ENCODE data around the gene GFPT1.

GFPT1 gene

GRCh38 chr2:69307579-69308064 is 79.4 kb downstream of the GFPT1 start:
- no peak for DNase-seq
- TF ChIP-seq CTCF (IDR thresholded peaks at IDR 0.05; ENCODE audit: low read depth, low read length) = no peak
- H3K9me3 ChIP-seq = no peaks in the 10 kb centered on the region
- peaks cover 6% of the 10 kb centered on the region; the same call in 1 of the 2 replicates for H3K27me3 ChIP-seq
- H3K36me3 ChIP-seq = no peaks in the 10 kb centered on the region
- H3K4me1 ChIP-seq = no peaks in the 10 kb centered on the region
- no peak overlapping the region; the same call in 1 of the 2 replicates for H3K4me3 ChIP-seq (ENCODE audit: low read depth, low read length)

DNA sequence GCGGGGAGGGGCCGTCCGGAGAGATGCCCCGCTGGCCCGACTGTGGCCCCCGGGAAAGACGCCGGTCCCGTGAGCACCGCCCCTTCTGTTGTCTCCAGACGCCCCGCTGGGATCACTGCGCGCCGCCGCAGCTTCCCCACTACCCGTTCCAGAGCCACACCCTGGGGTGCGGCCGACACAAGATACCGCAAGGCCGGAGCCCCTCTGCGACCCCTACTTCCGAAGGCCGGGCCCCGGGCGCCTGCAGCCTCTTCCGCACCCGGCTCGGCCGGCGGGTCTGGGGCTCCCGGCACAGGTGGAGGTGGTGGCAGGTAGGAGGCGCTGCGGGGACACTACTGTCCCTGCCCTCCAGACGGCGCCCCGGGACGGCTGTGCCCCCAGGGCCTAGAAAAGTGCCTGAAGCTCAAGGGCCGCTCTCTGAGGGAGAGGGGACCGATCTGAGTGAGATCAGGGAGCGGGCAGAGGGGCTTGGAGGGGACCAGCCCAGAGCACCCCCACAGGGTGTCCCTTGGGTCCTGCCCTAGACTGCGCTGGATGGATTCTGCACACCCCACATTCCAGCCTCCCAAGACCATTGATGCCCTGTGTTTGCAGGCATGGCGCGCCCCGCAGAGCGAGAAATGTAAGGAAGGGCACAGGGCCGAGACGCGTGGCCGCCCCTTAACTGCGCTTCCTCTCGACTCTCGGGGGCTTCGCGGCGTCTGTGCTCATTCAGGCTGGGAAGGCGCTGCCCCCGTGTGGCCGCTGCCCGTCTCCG is 80.0 kb downstream of the GFPT1 start:
- no peaks in the 10 kb centered on the region for H3K9me3 ChIP-seq
- DNase-seq = peak; percentile 81
- no peaks in the 10 kb centered on the region for H3K4me1 ChIP-seq
- H3K36me3 ChIP-seq = no peaks in the 10 kb centered on the region
- peak; percentile 55 for TF ChIP-seq CTCF (IDR thresholded peaks at IDR 0.05; ENCODE audit: low read depth, low read length)
- peaks cover 6% of the 10 kb centered on the region; the same call in 1 of the 2 replicates for H3K27me3 ChIP-seq
- peak overlapping the region; percentile 56 for H3K4me3 ChIP-seq (ENCODE audit: low read depth, low read length)

DNA sequence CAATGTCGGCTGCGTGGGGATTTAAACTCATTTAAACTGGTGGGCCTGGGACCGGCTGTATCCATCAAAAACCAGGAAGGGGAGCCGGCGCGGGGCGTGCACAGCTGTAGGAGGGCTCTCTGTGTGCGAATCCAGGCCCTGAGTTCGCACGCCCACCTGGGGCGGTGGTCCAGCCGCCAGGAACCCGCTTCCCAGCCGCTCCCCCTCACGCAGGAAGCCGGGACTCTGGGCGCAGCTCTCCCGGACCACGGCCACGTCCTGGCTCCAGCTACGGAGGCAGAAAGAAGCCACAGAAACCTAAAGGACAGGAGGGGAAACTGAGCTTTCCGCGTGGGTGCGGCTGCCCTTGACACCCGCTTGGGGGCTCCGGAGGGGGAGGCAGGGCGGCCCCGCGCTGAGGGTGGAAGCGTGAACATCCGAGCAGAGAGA is 80.6 kb downstream of the GFPT1 start:
- no peak for TF ChIP-seq CTCF (IDR thresholded peaks at IDR 0.05; ENCODE audit: low read depth, low read length)
- Histone ChIP-seq H3K27me3 (peaks cover 6% of the 10 kb centered on the region; the same call in 1 of the 2 replicates), H3K36me3 (no peaks in the 10 kb centered on the region), H3K4me3 (ENCODE audit: low read depth, low read length) (peak overlapping the region; percentile 56), H3K4me1 (no peaks in the 10 kb centered on the region), H3K9me3 (no peaks in the 10 kb centered on the region)
- DNase-seq = no peak

- H3K4me3 ChIP-seq (ENCODE audit: low read depth, low read length) = peak overlapping the region; percentile 56
Measured at GRCh38 chr2:69305712-69306392, 81.2 kb downstream of the GFPT1 start.

GRCh38 chr2:69305166-69305565 is 81.9 kb downstream of the GFPT1 start:
- Histone ChIP-seq H3K27me3 (peaks cover 6% of the 10 kb centered on the region; the same call in 1 of the 2 replicates), H3K9me3 (no peaks in the 10 kb centered on the region), H3K4me3 (ENCODE audit: low read depth, low read length) (no peak overlapping the region), H3K4me1 (no peaks in the 10 kb centered on the region), H3K36me3 (no peaks in the 10 kb centered on the region)
- no peak for TF ChIP-seq CTCF (IDR thresholded peaks at IDR 0.05; ENCODE audit: low read depth, low read length)
- no peak for DNase-seq

More at GRCh38 chr2:69305712-69306392, 81.2 kb downstream of the GFPT1 start:
- Histone ChIP-seq H3K4me1 (no peaks in the 10 kb centered on the region), H3K27me3 (peaks cover 6% of the 10 kb centered on the region; the same call in 1 of the 2 replicates), H3K9me3 (no peaks in the 10 kb centered on the region), H3K36me3 (no peaks in the 10 kb centered on the region)
- no peak for TF ChIP-seq CTCF (IDR thresholded peaks at IDR 0.05; ENCODE audit: low read depth, low read length)
- DNase-seq = no peak

All from BE2C (cell line).